Activated CD8-positive, alpha-beta T cell treated with anti-CD3 and anti-CD28 coated beads, Interleukin-2, amount 10 ng/mL, durations not matched to agents 7 days and 5 days (primary cell): Measurements from ENCODE around the gene TNS4. TPM values are rescaled to one million over a fixed set of nuclear protein-coding genes. Genes with fewer than 3 reads are reported as not detected.

Source experiments
- ATAC-seq: fragments of 150-1000 bp; cut with Tn5 transposase; one replicate; pipeline ENCODE4 v1.10.0; 2021; ENCODE audit warnings: moderate library complexity
- CTCF ChIA-PET: fragments of 350-600 bp; sonication (Branson Sonifier 250); formaldehyde crosslinking; loops from one replicate; lab custom pipeline; 2021; ENCODE audit warnings: antibody characterized with exemption; lab: Charles Lee
- POLR2A ChIA-PET: fragments of 350-600 bp; sonication (Branson Sonifier 250); formaldehyde crosslinking; loops from one replicate; lab custom pipeline; 2021; ENCODE audit warnings: antibody characterized with exemption; lab: Charles Lee
- DNase-seq: peaks from one replicate; pipeline ENCODE4 v3.0.0-alpha.2; 2020
- H3K27ac Mint-ChIP-seq: one replicate; pipeline ENCODE4 v1.8.0; 2021; ENCODE audit warnings: mild to moderate bottlenecking, mixed read lengths
- H3K27me3 Mint-ChIP-seq: one replicate; pipeline ENCODE4 v1.8.0; 2021; ENCODE audit warnings: low read depth, mixed read lengths
- H3K36me3 Mint-ChIP-seq: one replicate; pipeline ENCODE4 v1.8.0; 2021; ENCODE audit warnings: low read depth, mixed read lengths
- H3K4me1 Mint-ChIP-seq: one replicate; pipeline ENCODE4 v1.8.0; 2021; ENCODE audit warnings: low read depth, mixed read lengths
- H3K4me3 Mint-ChIP-seq: one replicate; pipeline ENCODE4 v1.8.0; 2021; ENCODE audit warnings: mild to moderate bottlenecking, mixed read lengths
- H3K9me3 Mint-ChIP-seq: one replicate; pipeline ENCODE4 v1.8.0; 2022; ENCODE audit warnings: mixed read lengths; ENCODE audit not compliant: insufficient read depth
- total RNA-seq, 2 experiments: library from RNA; stranded (reverse); gene quantifications; one replicate each; pipeline ENCODE4 v1.2.3, GENCODE V29; 2021

TNS4 gene
- total RNA-seq, 2 experiments from 2014 or later = 8.4 to 9.0 TPM

DNA sequence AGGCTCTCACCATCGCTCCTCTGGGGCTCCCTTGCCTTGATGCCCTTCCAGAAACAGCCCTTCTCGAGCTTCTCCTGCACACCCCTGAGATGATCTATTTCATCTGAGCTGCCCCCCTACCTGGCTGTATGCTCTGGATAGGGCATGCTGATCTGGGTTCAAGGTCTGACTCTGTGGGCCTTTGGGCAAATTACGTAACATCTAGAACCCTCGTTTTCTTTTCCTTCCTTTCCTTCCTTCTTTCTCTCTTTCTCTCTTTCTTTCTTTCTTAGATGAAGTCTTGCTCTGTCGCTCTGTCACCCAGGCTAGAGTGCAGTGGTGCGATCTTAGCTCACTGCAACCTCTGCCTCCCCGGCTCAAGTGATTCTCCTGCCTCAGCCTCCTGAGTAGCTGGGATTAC lies 20.3 kb downstream of the TNS4 start:
- Mint-ChIP-seq H3K36me3 (peaks cover 16% of the 10 kb centered on the region), H3K27ac (peak overlapping the region; percentile 98), H3K4me3 (peak overlapping the region; percentile 70), H3K9me3 (no peaks in the 10 kb centered on the region), H3K27me3 (no peaks in the 10 kb centered on the region), H3K4me1 (peaks cover 85% of the 10 kb centered on the region)
- DNase-seq (no peak), ATAC-seq (no peak)
- CTCF ChIA-PET = interaction anchor here (1.1 to 3.7 kb wide), 5 partner anchors 9 to 79 kb away, joined by 3 to 40 read pairs (median 11); no protein-coding TSS in a partner anchor
- POLR2A ChIA-PET = interaction anchor here (0.7 to 3.2 kb wide), 8 partner anchors 9 to 69 kb away, joined by 3 to 32 read pairs (median 4); no protein-coding TSS in a partner anchor

DNA sequence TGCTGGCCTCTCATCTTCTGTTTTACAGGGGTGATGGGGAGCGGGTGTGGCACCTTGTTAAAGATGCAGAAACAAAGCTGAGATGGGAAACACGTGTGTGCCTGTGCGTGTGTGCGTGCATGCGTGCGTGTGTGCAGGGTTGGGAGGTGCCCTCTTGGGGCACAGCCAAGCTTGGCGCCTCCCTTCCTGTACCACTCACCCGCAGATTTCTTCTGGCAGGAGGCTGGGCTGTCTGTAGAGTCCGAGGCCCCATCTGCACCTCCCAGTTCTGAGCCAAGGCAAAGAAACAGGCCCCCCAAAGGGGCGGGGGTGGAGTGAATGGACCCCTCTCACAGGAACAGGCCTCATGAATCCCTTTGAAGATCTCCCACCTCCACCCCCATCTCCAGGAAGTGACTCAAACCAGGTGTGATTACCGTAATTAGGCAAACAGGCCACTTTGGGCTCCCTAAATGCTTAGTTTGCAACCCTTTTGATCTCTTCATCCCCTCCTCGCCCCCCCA lies 20.9 kb downstream of the TNS4 start:
- Mint-ChIP-seq H3K36me3 (peaks cover 16% of the 10 kb centered on the region), H3K27me3 (no peaks in the 10 kb centered on the region), H3K27ac (peak overlapping the region; percentile 98), H3K4me3 (peak overlapping the region; percentile 70), H3K4me1 (peaks cover 87% of the 10 kb centered on the region), H3K9me3 (no peaks in the 10 kb centered on the region)
- POLR2A ChIA-PET = interaction anchor here (0.7 to 3.2 kb wide), 10 partner anchors 9 to 69 kb away, joined by 3 to 32 read pairs (median 4); no protein-coding TSS in a partner anchor
- peak; percentile 91 for DNase-seq
- ATAC-seq = peak; percentile 91
- CTCF ChIA-PET = interaction anchor here (1.1 to 3.7 kb wide), 5 partner anchors 36 to 118 kb away, joined by 4 to 40 read pairs (median 11); no protein-coding TSS in a partner anchor

GRCh38 chr17:40479754-40480480 lies 21.5 kb downstream of the TNS4 start:
- H3K4me1 Mint-ChIP-seq = peaks cover 83% of the 10 kb centered on the region
- no peak for ATAC-seq
- no peak for DNase-seq
- H3K27me3 Mint-ChIP-seq = no peaks in the 10 kb centered on the region
- no peaks in the 10 kb centered on the region for H3K9me3 Mint-ChIP-seq
- ChIA-PET CTCF (interaction anchor here (1.1 to 3.7 kb wide), 7 partner anchors 24 to 117 kb away, joined by 3 to 40 read pairs (median 5); no protein-coding TSS in a partner anchor), POLR2A (interaction anchor here (0.7 to 3.2 kb wide), 13 partner anchors 8 to 80 kb away, joined by 3 to 32 read pairs (median 4); no protein-coding TSS in a partner anchor)
- peaks cover 16% of the 10 kb centered on the region for H3K36me3 Mint-ChIP-seq
- peak overlapping the region; percentile 98 for H3K27ac Mint-ChIP-seq
- peak overlapping the region; percentile 70 for H3K4me3 Mint-ChIP-seq

GRCh38 chr17:40478486-40478885 lies 22.9 kb downstream of the TNS4 start:
- no peak for ATAC-seq
- Mint-ChIP-seq H3K27ac (peak overlapping the region; percentile 98), H3K27me3 (no peaks in the 10 kb centered on the region), H3K4me3 (no peak overlapping the region), H3K36me3 (peaks cover 16% of the 10 kb centered on the region), H3K4me1 (peaks cover 70% of the 10 kb centered on the region), H3K9me3 (no peaks in the 10 kb centered on the region)
- POLR2A ChIA-PET = interaction anchor here (0.6 kb wide), 1 partner anchor 72 kb away, joined by 4 read pairs; no protein-coding TSS in a partner anchor
- CTCF ChIA-PET = interaction anchor here (1.1 to 3.7 kb wide), 3 partner anchors 38 to 82 kb away, joined by 3 to 40 read pairs (median 17); no protein-coding TSS in a partner anchor
- no peak for DNase-seq

GRCh38 chr17:40477796-40478195 lies 23.6 kb downstream of the TNS4 start:
- peak overlapping the region; percentile 34 for H3K27ac Mint-ChIP-seq
- POLR2A ChIA-PET = interaction anchor here (0.6 kb wide), 1 partner anchor 38 kb away, joined by 6 read pairs; no protein-coding TSS in a partner anchor
- H3K27me3 Mint-ChIP-seq = no peaks in the 10 kb centered on the region

DNA sequence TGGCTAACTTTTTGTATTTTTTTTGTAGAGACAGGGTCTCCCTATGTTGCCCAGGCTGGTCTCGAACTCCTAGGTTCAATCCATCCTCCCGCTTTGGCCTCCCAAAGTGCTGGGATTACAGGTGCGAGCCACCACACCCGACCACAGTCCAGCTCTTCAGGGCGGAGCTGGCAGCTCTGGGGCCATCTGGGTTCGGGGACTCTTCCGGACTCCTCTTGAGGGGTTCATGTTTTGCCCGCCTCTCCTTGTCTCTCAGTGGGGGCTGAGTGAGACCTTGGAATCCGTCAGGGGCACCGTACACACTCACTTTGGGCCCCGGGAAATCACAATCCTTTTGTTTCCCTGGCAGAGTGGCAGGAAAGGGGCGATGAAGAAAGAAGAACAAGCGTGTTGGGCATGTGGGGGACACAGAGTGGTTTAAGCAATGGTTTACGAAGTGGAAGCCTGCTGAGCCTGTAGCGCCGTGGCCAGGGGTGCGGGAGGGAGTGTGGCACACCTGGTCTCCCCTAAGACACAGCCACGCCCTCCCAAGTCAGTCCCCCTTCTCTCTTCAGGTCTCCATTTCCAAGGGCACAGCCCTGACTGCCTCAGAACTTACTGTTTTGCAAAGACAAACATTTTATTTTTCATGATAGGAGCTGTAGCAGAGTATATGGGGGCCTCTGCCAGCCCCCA lies 26.1 kb downstream of the TNS4 start:
- Mint-ChIP-seq H3K27ac (no peak overlapping the region), H3K9me3 (no peaks in the 10 kb centered on the region), H3K4me1 (peaks cover 43% of the 10 kb centered on the region), H3K4me3 (no peak overlapping the region), H3K27me3 (peaks cover 2% of the 10 kb centered on the region), H3K36me3 (peaks cover 15% of the 10 kb centered on the region)
- ATAC-seq = no peak
- CTCF ChIA-PET = interaction anchor here (0.6 to 3.3 kb wide), 29 partner anchors 8 to 257 kb away, joined by 3 to 82 read pairs (median 5); partner anchors contain the start of gene TOP2A
- POLR2A ChIA-PET = interaction anchor here (0.6 to 1.9 kb wide), 11 partner anchors 15 to 114 kb away, joined by 3 to 11 read pairs (median 4); no protein-coding TSS in a partner anchor
- DNase-seq = no peak

More at GRCh38 chr17:40477796-40478195, 23.6 kb downstream of the TNS4 start:
- Mint-ChIP-seq H3K4me3 (no peak overlapping the region), H3K4me1 (peaks cover 67% of the 10 kb centered on the region), H3K36me3 (peaks cover 16% of the 10 kb centered on the region), H3K9me3 (no peaks in the 10 kb centered on the region)
- CTCF ChIA-PET = interaction anchor here (1.8 to 3.3 kb wide), 4 partner anchors 13 to 77 kb away, joined by 6 to 82 read pairs (median 15); no protein-coding TSS in a partner anchor
- ATAC-seq (no peak), DNase-seq (no peak)

DNA sequence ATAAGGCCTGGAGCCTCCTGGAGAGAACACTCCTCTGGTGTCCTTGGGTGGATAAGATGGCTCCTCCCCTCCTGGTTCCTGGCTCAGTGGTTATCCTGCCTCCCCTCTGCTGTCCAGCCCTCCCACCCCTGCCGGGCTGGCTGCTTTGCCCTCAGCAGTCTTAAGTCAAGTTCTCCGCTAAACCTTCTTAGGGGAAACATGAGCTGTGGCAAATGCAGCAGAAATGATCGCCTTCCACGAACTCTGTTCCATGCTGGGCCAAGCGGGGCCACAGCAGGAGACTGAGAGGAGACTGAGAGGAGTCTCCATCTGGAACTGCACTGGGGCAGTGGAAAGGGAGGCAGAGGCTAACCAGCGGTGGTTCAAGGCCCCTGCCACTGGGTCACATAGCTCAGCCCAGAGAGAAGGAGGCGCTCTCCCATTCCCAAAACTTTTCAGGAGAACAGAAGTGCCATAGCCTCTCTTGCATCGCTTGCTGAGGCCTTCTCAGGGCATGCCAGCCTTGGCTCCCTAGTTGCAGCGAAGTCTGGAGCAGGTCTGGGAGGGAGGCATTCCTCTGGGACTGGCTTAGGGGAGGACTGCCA lies 26.9 kb downstream of the TNS4 start:
- Mint-ChIP-seq H3K27ac (peak overlapping the region; percentile 46), H3K4me3 (no peak overlapping the region), H3K36me3 (peaks cover 14% of the 10 kb centered on the region), H3K9me3 (no peaks in the 10 kb centered on the region), H3K27me3 (peaks cover 5% of the 10 kb centered on the region), H3K4me1 (peaks cover 34% of the 10 kb centered on the region)
- ChIA-PET CTCF (interaction anchor here (3.0 to 3.3 kb wide), 2 partner anchors 58 to 85 kb away, joined by 17 to 82 read pairs; no protein-coding TSS in a partner anchor), POLR2A (interaction anchor here (0.8 to 1.2 kb wide), 2 partner anchors 24 to 59 kb away, joined by 4 read pairs; no protein-coding TSS in a partner anchor)
- ATAC-seq (no peak), DNase-seq (no peak)

GRCh38 chr17:40473573-40474365 lies 27.7 kb downstream of the TNS4 start:
- Mint-ChIP-seq H3K4me3 (no peak overlapping the region), H3K36me3 (peaks cover 11% of the 10 kb centered on the region), H3K9me3 (no peaks in the 10 kb centered on the region), H3K27me3 (peaks cover 5% of the 10 kb centered on the region), H3K27ac (no peak overlapping the region), H3K4me1 (peaks cover 27% of the 10 kb centered on the region)
- CTCF ChIA-PET = no interaction called here
- POLR2A ChIA-PET = interaction anchor here (0.8 to 1.2 kb wide), 2 partner anchors 24 to 59 kb away, joined by 4 read pairs; no protein-coding TSS in a partner anchor
- no peak for ATAC-seq
- DNase-seq = no peak

- ChIA-PET POLR2A (interaction anchor here (1.2 to 1.6 kb wide), 2 partner anchors 53 to 59 kb away, joined by 3 read pairs; no protein-coding TSS in a partner anchor), CTCF (interaction anchor here (1.0 kb wide), 1 partner anchor 60 kb away, joined by 3 read pairs; no protein-coding TSS in a partner anchor)
- DNase-seq = no peak
- peaks cover 5% of the 10 kb centered on the region for H3K27me3 Mint-ChIP-seq
- H3K27ac Mint-ChIP-seq = no peak overlapping the region
- ATAC-seq = no peak
- no peaks in the 10 kb centered on the region for H3K9me3 Mint-ChIP-seq
- H3K4me3 Mint-ChIP-seq = no peak overlapping the region
- peaks cover 6% of the 10 kb centered on the region for H3K36me3 Mint-ChIP-seq
- peaks cover 23% of the 10 kb centered on the region for H3K4me1 Mint-ChIP-seq
Observed at GRCh38 chr17:40472733-40473452, 28.5 kb downstream of the TNS4 start.
